HFFc6 (cell line): Measurements from ENCODE around the gene THTPA. TPM values are rescaled to one million over a fixed set of nuclear protein-coding genes. Genes with fewer than 3 reads are reported as not detected.
"Not testable (repeated sequence)": the region's sequence is repeated elsewhere in the genome, so short reads cannot be mapped to it uniquely, and the experiment has no call there.

ENCODE experiments used
- DNase-seq: peaks from one replicate; pipeline ENCODE4 v3.0.0-alpha.2; 2018
- H3K27ac Mint-ChIP-seq: 2 replicates; pipeline ENCODE4 v1.8.0; 2020; ENCODE audit warnings: mild to moderate bottlenecking, mixed read lengths
- H3K27me3 Mint-ChIP-seq: 2 replicates; pipeline ENCODE4 v1.8.0; 2021; ENCODE audit warnings: mild to moderate bottlenecking, moderate library complexity, mixed read lengths; ENCODE audit not compliant: insufficient read depth
- H3K36me3 Mint-ChIP-seq: 2 replicates; pipeline ENCODE4 v1.8.0; 2021; ENCODE audit warnings: low read depth, mixed read lengths
- H3K4me1 Mint-ChIP-seq: 2 replicates; pipeline ENCODE4 v1.8.0; 2020; ENCODE audit warnings: low read depth, mixed read lengths
- H3K4me3 Mint-ChIP-seq: 2 replicates; pipeline ENCODE4 v1.8.0; 2020; ENCODE audit warnings: mild to moderate bottlenecking, moderate library complexity, mixed read lengths
- H3K9me3 Mint-ChIP-seq: 2 replicates; pipeline ENCODE4 v1.8.0; 2020; ENCODE audit warnings: mild to moderate bottlenecking, mixed read lengths
- CTCF ChIP-seq: fragments of 200-600 bp; sonication (generic); IDR thresholded peaks from 2 replicates; pipeline ENCODE4 v1.5.0; 2021; ENCODE audit warnings: antibody characterized with exemption, mild to moderate bottlenecking
- total RNA-seq, 6 experiments: library from RNA; stranded (reverse); fragmentation: NEBNext Ultra II Directional; extraction: Animal tissue kit (Norgen Biotek cat#: 25700); gene quantifications; 2 replicates in 1 of 6; 3 replicates in 5 of 6; pipeline ENCODE4 v1.2.3, GENCODE V29; 2021

The THTPA gene
- total RNA-seq, 6 experiments from 2014 or later: 10.4 to 14.1 (median 11.0) TPM

DNA sequence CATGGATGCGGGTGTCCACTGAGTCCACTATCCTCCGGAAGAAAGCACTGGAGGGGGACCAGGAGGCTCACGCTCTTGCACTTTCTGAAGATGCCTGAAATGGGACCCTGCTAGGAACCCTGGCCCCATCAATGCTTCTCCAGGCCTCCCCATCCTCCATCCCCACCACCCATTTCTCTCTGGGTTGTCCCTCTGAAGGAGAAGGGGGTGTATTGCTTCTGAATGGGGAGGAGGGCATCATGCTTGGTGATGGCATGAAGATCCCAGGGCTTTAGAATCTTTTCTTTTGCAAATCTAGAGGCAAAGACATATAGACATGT lies 23.2 kb downstream of the THTPA start:
- TF ChIP-seq CTCF: no peak
- H3K36me3 Mint-ChIP-seq: no peaks in the 10 kb centered on the region
- peaks cover 28% of the 10 kb centered on the region for H3K27me3 Mint-ChIP-seq
- H3K4me1 Mint-ChIP-seq: no peaks in the 10 kb centered on the region
- no peak overlapping the region for H3K4me3 Mint-ChIP-seq
- DNase-seq: no peak
- H3K27ac Mint-ChIP-seq: no peak overlapping the region
- peaks cover 3% of the 10 kb centered on the region; the same call in 1 of the 2 replicates for H3K9me3 Mint-ChIP-seq

GRCh38 chr14:23579739-23580138 lies 23.7 kb downstream of the THTPA start:
- no peak for DNase-seq
- Mint-ChIP-seq H3K4me3 (no peak overlapping the region), H3K4me1 (no peaks in the 10 kb centered on the region), H3K27ac (no peak overlapping the region), H3K9me3 (peaks cover 4% of the 10 kb centered on the region; the same call in 1 of the 2 replicates), H3K36me3 (no peaks in the 10 kb centered on the region), H3K27me3 (peaks cover 28% of the 10 kb centered on the region)
- no peak for TF ChIP-seq CTCF

DNA sequence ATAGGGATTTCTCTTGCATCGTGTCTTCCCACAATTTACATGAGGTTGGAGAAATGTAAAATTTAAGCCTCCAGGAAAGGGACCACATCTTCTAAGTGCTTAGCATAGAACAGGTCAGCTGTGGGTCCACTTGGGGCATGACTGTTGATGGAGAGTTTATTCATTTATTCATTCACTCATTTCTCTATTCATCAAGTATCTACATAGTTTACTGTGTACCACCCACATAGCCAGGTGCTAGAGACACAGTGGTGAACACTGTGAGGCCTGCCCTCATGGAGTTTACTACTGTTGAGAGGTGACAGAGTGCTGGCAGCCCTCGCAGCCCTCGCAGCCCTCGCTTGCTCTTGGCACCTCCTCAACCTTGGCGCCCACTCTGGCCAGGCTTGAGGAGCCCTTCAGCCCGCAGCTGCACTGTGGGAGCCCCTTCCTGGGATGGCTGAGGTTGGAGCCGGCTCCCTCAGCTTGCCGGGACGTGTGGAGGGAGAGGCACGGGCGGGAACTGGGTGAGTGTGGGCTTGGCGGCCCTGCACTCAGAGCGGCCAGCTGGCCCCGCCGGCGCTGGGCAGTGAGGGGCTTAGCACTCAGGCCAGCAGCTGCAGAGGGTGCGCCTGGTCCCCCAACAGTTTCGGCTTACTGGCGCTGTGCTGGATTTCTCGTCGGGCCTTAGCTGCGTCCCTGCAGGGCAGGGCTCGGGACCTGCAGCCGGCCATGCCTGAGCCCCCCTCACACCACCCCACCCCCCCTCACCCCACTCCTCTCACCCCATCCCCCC lies 24.3 kb downstream of the THTPA start:
- H3K4me1 Mint-ChIP-seq: no peaks in the 10 kb centered on the region
- H3K27ac Mint-ChIP-seq: no peak overlapping the region
- H3K36me3 Mint-ChIP-seq: no peaks in the 10 kb centered on the region
- H3K4me3 Mint-ChIP-seq: no peak overlapping the region
- H3K27me3 Mint-ChIP-seq: peaks cover 24% of the 10 kb centered on the region
- peaks cover 4% of the 10 kb centered on the region; the same call in 1 of the 2 replicates for H3K9me3 Mint-ChIP-seq
- no peak for TF ChIP-seq CTCF
- no peak for DNase-seq

- Mint-ChIP-seq H3K4me1 (no peaks in the 10 kb centered on the region), H3K27ac (no peak overlapping the region), H3K9me3 (peaks cover 4% of the 10 kb centered on the region; the same call in 1 of the 2 replicates), H3K36me3 (no peaks in the 10 kb centered on the region), H3K4me3 (no peak overlapping the region), H3K27me3 (peaks cover 21% of the 10 kb centered on the region)
- DNase-seq: no peak
- no peak for TF ChIP-seq CTCF
Measured at GRCh38 chr14:23580948-23581281, 24.8 kb downstream of the THTPA start.

- Mint-ChIP-seq H3K36me3 (no peaks in the 10 kb centered on the region), H3K4me3 (no peak overlapping the region), H3K4me1 (no peaks in the 10 kb centered on the region), H3K27ac (no peak overlapping the region), H3K27me3 (peaks cover 13% of the 10 kb centered on the region), H3K9me3 (peaks cover 4% of the 10 kb centered on the region; the same call in 1 of the 2 replicates)
- TF ChIP-seq CTCF: no peak
- DNase-seq: no peak
Measured at GRCh38 chr14:23582906-23583760, 27.1 kb downstream of the THTPA start.

GRCh38 chr14:23583761-23584526 lies 27.9 kb downstream of the THTPA start:
- H3K4me3 Mint-ChIP-seq, H3K36me3 Mint-ChIP-seq, H3K4me1 Mint-ChIP-seq, DNase-seq, H3K9me3 Mint-ChIP-seq, H3K27me3 Mint-ChIP-seq, H3K27ac Mint-ChIP-seq: not testable (repeated sequence)

DNA sequence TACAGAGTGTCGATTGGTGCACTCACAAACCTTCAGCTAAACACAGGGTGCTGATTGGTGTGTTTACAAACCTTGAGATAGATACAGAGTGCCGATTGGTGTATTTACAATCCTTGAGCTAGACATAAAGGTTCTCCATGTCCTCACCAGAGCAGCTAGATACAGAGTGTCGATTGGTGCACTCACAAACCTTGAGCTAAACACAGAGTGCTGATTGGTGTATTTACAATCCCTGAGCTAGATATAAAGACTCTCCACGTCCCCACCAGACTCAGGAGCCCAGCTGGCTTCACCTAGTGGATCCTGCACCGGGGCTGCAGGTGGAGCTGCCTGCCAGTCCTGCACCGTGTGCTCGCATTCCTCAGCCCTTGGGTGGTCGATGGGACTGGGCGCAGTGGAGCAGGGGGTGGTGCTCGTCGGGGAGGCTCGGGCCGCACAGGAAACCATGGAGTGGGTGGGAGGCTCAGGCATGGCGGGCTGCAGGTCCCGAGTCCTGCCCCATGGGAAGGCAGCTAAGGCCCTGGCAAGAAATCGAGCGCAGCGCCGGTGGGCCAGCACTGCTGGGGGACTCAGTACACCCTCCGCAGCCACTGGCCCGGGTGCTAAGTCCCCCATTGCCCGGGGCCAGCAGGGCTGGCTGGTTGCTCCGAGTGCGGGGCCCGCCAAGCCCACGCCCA lies 28.6 kb downstream of the THTPA start:
- H3K4me3 Mint-ChIP-seq, H3K27ac Mint-ChIP-seq, H3K36me3 Mint-ChIP-seq, H3K4me1 Mint-ChIP-seq, H3K9me3 Mint-ChIP-seq, DNase-seq, H3K27me3 Mint-ChIP-seq: not testable (repeated sequence)
